Ovary (tissue), 3 donors: ENCODE data around the gene JADE2.

Source experiments
- CTCF ChIP-seq, 3 donors: fragments of 450-650 bp in 2 of 3; fragments of 200-600 bp in 1 of 3; IDR thresholded peaks; one replicate each; pipeline versions ENCODE4 v1.5.1 to v1.8.0; 2016 to 2022; ENCODE audit warnings: antibody characterized with exemption in 3 of 3, mild to moderate bottlenecking in 1 of 3
- POLR2A ChIP-seq: fragments of 450-650 bp; IDR thresholded peaks from one replicate; pipeline ENCODE4 v1.6.1; 2017; ENCODE audit warnings: antibody characterized with exemption, mild to moderate bottlenecking, moderate library complexity
- donor health status: DM: no; HTN: no; CAD: no.

GRCh38 chr5:134493461-134494055, 31.9 kb upstream of the JADE2 start:
- TF ChIP-seq CTCF (IDR thresholded peaks at IDR 0.05) (no peak), POLR2A (no peak)
